ENCODE results near the gene CAPN3. TPM values are rescaled to one million over a fixed set of nuclear protein-coding genes. Genes with fewer than 3 reads are reported as not detected.
"Not testable (repeated sequence)": the region's sequence is repeated elsewhere in the genome, so short reads cannot be mapped to it uniquely, and the experiment has no call there.

The CAPN3 gene
- total RNA-seq: 207 TPM
- polyA plus RNA-seq (ENCODE audit: insufficient read depth in 1 of 8, insufficient read length in 8 of 8, low replicate concordance in 1 of 8): 100 to 1,000 TPM; 186 to 453 (median 378) TPM
- long read RNA-seq, donor 1, partial matches to known transcripts: 19 of 44 reads
- long read RNA-seq, donor 1, other reads (novel, unspliced or antisense): 22 of 44 reads
- long read RNA-seq, donor 2: 0 reads
- long read RNA-seq, donor 3, partial matches to known transcripts: 56 of 118 reads
- long read RNA-seq, donor 3, other reads (novel, unspliced or antisense): 57 of 118 reads
- long read RNA-seq, donor 4, partial matches to known transcripts: 59 of 68 reads
- long read RNA-seq, donor 4, other reads (novel, unspliced or antisense): 7 of 68 reads
- long read RNA-seq, donor 5, partial matches to known transcripts: 51 of 73 reads
- long read RNA-seq, donor 5, other reads (novel, unspliced or antisense): 18 of 73 reads
- long read RNA-seq, donor 6, transcript CAPN3-209 (8 exons, 1,934 nt): major isoform, 9 of 215 reads
- long read RNA-seq, donor 6, partial matches to known transcripts: 132 of 215 reads
- long read RNA-seq, donor 6, other reads (novel, unspliced or antisense): 73 of 215 reads
- long read RNA-seq, donor 7, partial matches to known transcripts: 48 of 60 reads
- long read RNA-seq, donor 7, other reads (novel, unspliced or antisense): 10 of 60 reads
- long read RNA-seq, donor 8, transcript CAPN3-209 (8 exons, 1,934 nt): major isoform, 5 of 29 reads
- long read RNA-seq, donor 8, partial matches to known transcripts: 10 of 29 reads
- long read RNA-seq, donor 8, other reads (novel, unspliced or antisense): 14 of 29 reads
- long read RNA-seq, donor 9, partial matches to known transcripts: 83 of 110 reads
- long read RNA-seq, donor 9, other reads (novel, unspliced or antisense): 23 of 110 reads
- long read RNA-seq, donor 10, transcript CAPN3-209 (8 exons, 1,934 nt): major isoform, 10 of 86 reads
- long read RNA-seq, donor 10, partial matches to known transcripts: 47 of 86 reads
- long read RNA-seq, donor 10, other reads (novel, unspliced or antisense): 28 of 86 reads
- long read RNA-seq, donor 11, partial matches to known transcripts: 21 of 51 reads
- long read RNA-seq, donor 11, other reads (novel, unspliced or antisense): 28 of 51 reads

- peak within 1 kb of the TSS; percentile 92 for H3K27ac ChIP-seq (ENCODE audit: low read length)
- peak; percentile 56 for DNase-seq
- 71% methylated on average over 1 of the region's 1 CpG for WGBS (ENCODE audit: insufficient coverage)
- peaks cover 29% of the 10 kb centered on the region for H3K4me1 ChIP-seq (ENCODE audit: control insufficient read depth, insufficient read depth, low read length)
- H3K36me3 ChIP-seq (ENCODE audit: control insufficient read depth, insufficient read depth, low read length): peaks cover 5% of the 10 kb centered on the region
- peak within 1 kb of the TSS; percentile 50 for H3K4me3 ChIP-seq (ENCODE audit: low read length)
- H3K9me3 ChIP-seq (replicated peaks; ENCODE audit: control insufficient read depth, low read depth, low read length): no peaks in the 10 kb centered on the region
- H3K27me3 ChIP-seq (ENCODE audit: control insufficient read depth, insufficient read depth, low read length): no peaks in the 10 kb centered on the region
Observed at GRCh38 chr15:42359249-42359648, at the start of gene CAPN3. Gene CAPN3, plus strand, starts transcription at chr15:42359501. Its CDS starts 305 bp downstream, at chr15:42359806.

GRCh38 chr15:42313463-42313862, 45.8 kb upstream of the CAPN3 start:
- H3K9me3 ChIP-seq (replicated peaks; ENCODE audit: control insufficient read depth, low read depth, low read length): no peaks in the 10 kb centered on the region
- no peak overlapping the region for H3K27ac ChIP-seq (ENCODE audit: low read length)
- H3K4me1 ChIP-seq (ENCODE audit: control insufficient read depth, insufficient read depth, low read length): no peaks in the 10 kb centered on the region
- no peak overlapping the region for H3K4me3 ChIP-seq (ENCODE audit: low read length)
- H3K36me3 ChIP-seq (ENCODE audit: control insufficient read depth, insufficient read depth, low read length): peaks cover 10% of the 10 kb centered on the region
- DNase-seq: no peak
- WGBS (ENCODE audit: insufficient coverage): no CpG with 5 or more reads among the region's 3 CpGs
- no peaks in the 10 kb centered on the region for H3K27me3 ChIP-seq (ENCODE audit: control insufficient read depth, insufficient read depth, low read length)

GRCh38 chr15:42314818-42315217, 44.5 kb upstream of the CAPN3 start:
- Histone ChIP-seq H3K27ac (ENCODE audit: low read length) (no peak overlapping the region), H3K36me3 (ENCODE audit: control insufficient read depth, insufficient read depth, low read length) (peaks cover 10% of the 10 kb centered on the region), H3K4me1 (ENCODE audit: control insufficient read depth, insufficient read depth, low read length) (no peaks in the 10 kb centered on the region), H3K4me3 (ENCODE audit: low read length) (no peak overlapping the region), H3K27me3 (ENCODE audit: control insufficient read depth, insufficient read depth, low read length) (no peaks in the 10 kb centered on the region), H3K9me3 (replicated peaks; ENCODE audit: control insufficient read depth, low read depth, low read length) (no peaks in the 10 kb centered on the region)
- no peak for DNase-seq
- WGBS (ENCODE audit: insufficient coverage): no CpG with 5 or more reads among the region's 1 CpG

GRCh38 chr15:42315521-42315920, 43.8 kb upstream of the CAPN3 start:
- Histone ChIP-seq H3K4me1 (ENCODE audit: control insufficient read depth, insufficient read depth, low read length) (no peaks in the 10 kb centered on the region), H3K27me3 (ENCODE audit: control insufficient read depth, insufficient read depth, low read length) (no peaks in the 10 kb centered on the region), H3K9me3 (replicated peaks; ENCODE audit: control insufficient read depth, low read depth, low read length) (no peaks in the 10 kb centered on the region), H3K4me3 (ENCODE audit: low read length) (no peak overlapping the region), H3K27ac (ENCODE audit: low read length) (no peak overlapping the region), H3K36me3 (ENCODE audit: control insufficient read depth, insufficient read depth, low read length) (peaks cover 9% of the 10 kb centered on the region)
- no CpG with 5 or more reads among the region's 1 CpG for WGBS (ENCODE audit: insufficient coverage)
- no peak for DNase-seq

GRCh38 chr15:42316282-42316805, 43.0 kb upstream of the CAPN3 start:
- 52% methylated on average over 3 of the region's 11 CpGs for WGBS (ENCODE audit: insufficient coverage)
- H3K4me1 ChIP-seq (ENCODE audit: control insufficient read depth, insufficient read depth, low read length); DNase-seq; H3K4me3 ChIP-seq (ENCODE audit: low read length); H3K27me3 ChIP-seq (ENCODE audit: control insufficient read depth, insufficient read depth, low read length); H3K9me3 ChIP-seq (replicated peaks; ENCODE audit: control insufficient read depth, low read depth, low read length); H3K27ac ChIP-seq (ENCODE audit: low read length); H3K36me3 ChIP-seq (ENCODE audit: control insufficient read depth, insufficient read depth, low read length): not testable (repeated sequence)

- peaks cover 15% of the 10 kb centered on the region for H3K36me3 ChIP-seq (ENCODE audit: control insufficient read depth, insufficient read depth, low read length)
- no peak for DNase-seq
- no peak overlapping the region for H3K4me3 ChIP-seq (ENCODE audit: low read length)
- no peaks in the 10 kb centered on the region for H3K4me1 ChIP-seq (ENCODE audit: control insufficient read depth, insufficient read depth, low read length)
- no peaks in the 10 kb centered on the region for H3K27me3 ChIP-seq (ENCODE audit: control insufficient read depth, insufficient read depth, low read length)
- no peak overlapping the region for H3K27ac ChIP-seq (ENCODE audit: low read length)
- H3K9me3 ChIP-seq (replicated peaks; ENCODE audit: control insufficient read depth, low read depth, low read length): no peaks in the 10 kb centered on the region
- 100% methylated on average over 1 of the region's 2 CpGs for WGBS (ENCODE audit: insufficient coverage)
Observed at GRCh38 chr15:42319206-42319605, 40.1 kb upstream of the CAPN3 start.

GRCh38 chr15:42324308-42324707, 35.0 kb upstream of the CAPN3 start:
- no peaks in the 10 kb centered on the region for H3K9me3 ChIP-seq (replicated peaks; ENCODE audit: control insufficient read depth, low read depth, low read length)
- no peak overlapping the region for H3K27ac ChIP-seq (ENCODE audit: low read length)
- no peak for DNase-seq
- peaks cover 20% of the 10 kb centered on the region for H3K36me3 ChIP-seq (ENCODE audit: control insufficient read depth, insufficient read depth, low read length)
- no CpG with 5 or more reads among the region's 4 CpGs for WGBS (ENCODE audit: insufficient coverage)
- no peaks in the 10 kb centered on the region for H3K4me1 ChIP-seq (ENCODE audit: control insufficient read depth, insufficient read depth, low read length)
- H3K27me3 ChIP-seq (ENCODE audit: control insufficient read depth, insufficient read depth, low read length): no peaks in the 10 kb centered on the region
- no peak overlapping the region for H3K4me3 ChIP-seq (ENCODE audit: low read length)

- Histone ChIP-seq H3K4me1 (ENCODE audit: control insufficient read depth, insufficient read depth, low read length) (peaks cover 2% of the 10 kb centered on the region), H3K27ac (ENCODE audit: low read length) (no peak overlapping the region), H3K27me3 (ENCODE audit: control insufficient read depth, insufficient read depth, low read length) (no peaks in the 10 kb centered on the region), H3K4me3 (ENCODE audit: low read length) (no peak overlapping the region), H3K9me3 (replicated peaks; ENCODE audit: control insufficient read depth, low read depth, low read length) (no peaks in the 10 kb centered on the region), H3K36me3 (ENCODE audit: control insufficient read depth, insufficient read depth, low read length) (peaks cover 5% of the 10 kb centered on the region)
- no peak for DNase-seq
- WGBS (ENCODE audit: insufficient coverage): 60% methylated on average over 1 of the region's 2 CpGs
Observed at GRCh38 chr15:42329161-42329560, 30.1 kb upstream of the CAPN3 start.

GRCh38 chr15:42329992-42330391, 29.3 kb upstream of the CAPN3 start:
- Histone ChIP-seq H3K27me3 (ENCODE audit: control insufficient read depth, insufficient read depth, low read length) (no peaks in the 10 kb centered on the region), H3K27ac (ENCODE audit: low read length) (peak overlapping the region; percentile 42), H3K4me1 (ENCODE audit: control insufficient read depth, insufficient read depth, low read length) (peaks cover 2% of the 10 kb centered on the region), H3K36me3 (ENCODE audit: control insufficient read depth, insufficient read depth, low read length) (peaks cover 5% of the 10 kb centered on the region), H3K9me3 (replicated peaks; ENCODE audit: control insufficient read depth, low read depth, low read length) (peaks cover 2% of the 10 kb centered on the region), H3K4me3 (ENCODE audit: low read length) (no peak overlapping the region)
- no peak for DNase-seq
- WGBS (ENCODE audit: insufficient coverage): no CpG with 5 or more reads among the region's 2 CpGs

Data from muscle of leg (tissue), 16 donors.